ENCODE results near the gene TTC7B. TPM values are rescaled to one million over a fixed set of nuclear protein-coding genes. Genes with fewer than 3 reads are reported as not detected.
A peak's percentile ranks its signal among the peaks of the same experiment; 100 is the strongest.

The TTC7B gene
- total RNA-seq, 1 donor from 2014 or later: 32.4 TPM

GRCh38 chr14:90778571-90779255, 37.5 kb downstream of the TTC7B start:
- DNase-seq (ENCODE audit: low spot score) (no peak), ATAC-seq (no peak)

DNA sequence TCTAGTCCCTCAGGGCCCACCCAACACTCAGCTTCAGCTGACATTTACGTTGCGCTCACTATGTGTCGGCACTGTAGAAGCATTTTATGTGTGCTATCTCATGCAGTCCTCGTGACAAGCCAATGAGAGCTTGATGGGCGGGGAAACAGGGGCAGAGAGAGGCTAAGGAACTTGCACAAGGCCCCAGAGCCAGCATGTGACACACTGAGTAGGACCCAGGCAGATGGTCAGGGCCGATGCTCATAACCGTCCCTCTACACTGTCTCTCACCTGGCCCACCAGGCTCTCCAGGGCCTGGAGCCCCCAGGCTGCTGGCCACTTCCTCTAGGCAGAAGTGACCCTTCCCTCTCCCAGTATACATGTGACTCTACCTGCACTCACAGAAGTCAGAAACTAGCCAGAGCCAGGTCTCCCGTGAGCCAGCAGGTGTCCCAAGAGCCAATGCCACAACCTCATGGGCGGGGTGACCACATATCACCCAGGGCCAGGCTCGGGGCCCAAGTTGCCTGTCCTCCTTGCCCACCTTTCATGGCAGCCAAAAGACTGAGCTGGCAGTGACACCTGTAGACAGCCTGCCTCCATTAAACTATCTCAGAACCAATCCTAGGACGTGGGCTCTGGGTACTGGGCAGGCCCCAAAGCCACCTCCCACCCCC, 38.3 kb downstream of the TTC7B start:
- DNase-seq (ENCODE audit: low spot score) (no peak), ATAC-seq (peak; percentile 35)

DNA sequence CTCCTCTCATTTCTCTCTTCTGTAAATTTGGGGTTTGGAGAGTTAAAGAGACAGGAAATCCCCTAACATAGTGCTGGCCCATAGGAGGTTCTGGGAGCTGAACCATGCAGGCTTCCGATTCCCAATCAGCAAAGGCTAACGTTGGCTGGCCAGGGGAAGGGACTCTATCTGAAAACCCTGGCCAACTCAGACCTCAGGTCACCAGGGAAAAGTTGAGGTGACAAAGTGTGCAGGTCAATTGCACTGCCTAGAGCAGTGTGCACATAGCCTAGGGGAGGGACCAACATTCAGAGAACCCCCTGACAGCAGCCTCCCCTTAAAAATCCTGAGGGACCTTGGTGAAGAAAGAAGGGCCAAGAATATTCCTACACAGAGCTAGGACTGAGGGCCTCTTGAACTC, 38.9 kb downstream of the TTC7B start:
- DNase-seq (ENCODE audit: low spot score): no peak
- ATAC-seq: no peak

GRCh38 chr14:90775441-90775840, 40.8 kb downstream of the TTC7B start:
- DNase-seq (ENCODE audit: low spot score) (no peak), ATAC-seq (no peak)

DNA sequence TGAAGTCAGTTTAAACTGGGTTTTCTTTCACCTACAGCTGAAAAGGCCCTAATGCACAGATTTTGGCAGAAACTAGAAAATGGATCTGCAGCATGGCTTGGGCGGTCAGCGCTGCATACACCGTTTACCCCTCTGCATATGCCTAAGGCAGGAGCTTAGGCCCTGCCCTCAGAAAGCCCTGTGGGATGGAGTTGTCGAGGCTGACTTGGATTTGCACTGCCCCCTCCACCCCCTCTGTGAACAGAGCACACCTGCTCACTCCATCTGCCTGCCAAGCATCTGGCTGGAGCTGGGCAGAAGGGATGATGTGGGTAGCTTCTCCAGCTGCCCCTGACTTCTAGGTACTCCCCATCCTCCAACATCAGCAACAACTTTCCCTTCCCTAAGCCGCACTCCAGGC, 41.9 kb downstream of the TTC7B start:
- ATAC-seq: no peak

DNA sequence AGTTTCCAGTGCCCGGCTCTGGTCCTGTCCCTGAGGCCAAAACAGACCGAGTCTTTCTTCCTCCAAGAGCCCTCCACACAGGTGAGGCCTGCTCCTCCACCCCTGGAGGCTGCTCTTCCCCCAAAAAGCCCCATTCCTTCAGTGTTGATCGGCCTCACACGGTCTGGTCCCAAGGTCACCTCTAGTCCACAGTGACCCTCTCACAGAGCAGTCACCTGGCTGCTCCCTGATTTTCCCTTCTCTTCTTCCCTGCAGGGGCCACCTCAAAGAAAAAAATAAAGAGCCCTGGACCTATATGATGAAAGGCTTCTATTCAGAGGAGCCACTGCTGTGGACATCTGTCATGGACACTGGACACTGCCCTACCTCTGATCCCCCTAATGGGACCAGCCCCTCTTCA, 42.5 kb downstream of the TTC7B start:
- DNase-seq (ENCODE audit: low spot score) (peak; percentile 12), ATAC-seq (no peak)

More for the DNA sequence above, 41.9 kb downstream of the TTC7B start:
- DNase-seq (ENCODE audit: low spot score): no peak

- DNase-seq (ENCODE audit: low spot score) (no peak), ATAC-seq (no peak)
Measured at GRCh38 chr14:90773196-90773486, 43.1 kb downstream of the TTC7B start.

DNA sequence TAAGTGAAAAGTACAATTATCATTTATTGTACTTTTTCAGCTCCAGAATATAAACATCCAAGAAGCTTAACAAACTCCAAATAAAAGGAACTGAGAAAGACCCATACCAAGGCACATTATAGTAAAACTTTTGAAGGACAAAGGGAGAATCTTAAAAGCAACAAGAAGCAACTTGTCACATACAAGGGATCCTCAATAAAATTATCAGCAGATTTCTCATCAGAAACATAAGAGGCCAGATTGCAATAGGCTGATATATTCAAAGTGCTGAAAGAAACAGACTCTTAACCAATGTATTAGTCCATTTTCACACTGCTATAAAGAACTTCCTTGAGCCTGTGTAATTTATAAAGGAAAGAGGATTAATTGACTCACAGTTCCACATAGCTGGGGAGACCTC, 48.3 kb downstream of the TTC7B start:
- ATAC-seq (no peak), DNase-seq (ENCODE audit: low spot score) (no peak)

DNA sequence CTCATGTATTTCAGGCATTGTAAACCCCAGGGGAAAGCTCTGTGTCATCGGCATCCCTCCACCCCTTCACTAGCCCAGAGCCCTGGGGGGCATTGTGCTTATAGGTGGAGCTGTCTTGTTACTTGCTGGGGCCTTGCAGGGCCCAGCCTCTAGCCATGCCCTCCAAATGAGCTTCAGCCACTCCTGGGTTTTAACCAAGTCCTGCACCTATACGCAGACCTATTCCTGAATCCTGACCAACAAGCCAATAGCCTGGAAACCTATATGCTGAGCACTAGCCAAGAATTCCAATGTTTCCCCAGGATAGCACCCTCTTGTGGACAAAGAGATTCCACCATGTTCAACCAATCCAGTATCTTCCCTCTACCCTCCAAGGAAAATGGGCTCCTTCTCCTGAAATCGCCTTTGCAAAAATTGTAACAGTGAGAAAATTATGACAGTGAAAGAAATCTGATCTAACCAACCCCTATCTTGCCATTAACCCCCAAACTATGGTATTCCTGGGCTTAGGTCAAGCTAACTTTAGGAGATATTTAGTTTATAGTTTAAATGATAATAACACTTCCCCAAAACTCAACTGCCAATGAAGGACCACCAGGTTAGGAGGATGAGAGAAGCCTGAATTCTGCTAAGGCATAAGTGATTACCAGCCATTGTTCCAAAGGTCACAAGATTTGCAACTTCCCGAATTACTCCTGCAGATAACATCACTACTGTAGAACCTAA, 55.5 kb downstream of the TTC7B start:
- peak; percentile 24 for ATAC-seq
- DNase-seq (ENCODE audit: low spot score): no peak

- no peak for DNase-seq (ENCODE audit: low spot score)
- no peak for ATAC-seq
Measured at GRCh38 chr14:90760078-90760444, 56.2 kb downstream of the TTC7B start.

- DNase-seq (ENCODE audit: low spot score) (no peak), ATAC-seq (no peak)
Measured at GRCh38 chr14:90759370-90760077, 56.7 kb downstream of the TTC7B start.

GRCh38 chr14:90758959-90759358, 57.3 kb downstream of the TTC7B start:
- peak; percentile 39 for ATAC-seq

DNA sequence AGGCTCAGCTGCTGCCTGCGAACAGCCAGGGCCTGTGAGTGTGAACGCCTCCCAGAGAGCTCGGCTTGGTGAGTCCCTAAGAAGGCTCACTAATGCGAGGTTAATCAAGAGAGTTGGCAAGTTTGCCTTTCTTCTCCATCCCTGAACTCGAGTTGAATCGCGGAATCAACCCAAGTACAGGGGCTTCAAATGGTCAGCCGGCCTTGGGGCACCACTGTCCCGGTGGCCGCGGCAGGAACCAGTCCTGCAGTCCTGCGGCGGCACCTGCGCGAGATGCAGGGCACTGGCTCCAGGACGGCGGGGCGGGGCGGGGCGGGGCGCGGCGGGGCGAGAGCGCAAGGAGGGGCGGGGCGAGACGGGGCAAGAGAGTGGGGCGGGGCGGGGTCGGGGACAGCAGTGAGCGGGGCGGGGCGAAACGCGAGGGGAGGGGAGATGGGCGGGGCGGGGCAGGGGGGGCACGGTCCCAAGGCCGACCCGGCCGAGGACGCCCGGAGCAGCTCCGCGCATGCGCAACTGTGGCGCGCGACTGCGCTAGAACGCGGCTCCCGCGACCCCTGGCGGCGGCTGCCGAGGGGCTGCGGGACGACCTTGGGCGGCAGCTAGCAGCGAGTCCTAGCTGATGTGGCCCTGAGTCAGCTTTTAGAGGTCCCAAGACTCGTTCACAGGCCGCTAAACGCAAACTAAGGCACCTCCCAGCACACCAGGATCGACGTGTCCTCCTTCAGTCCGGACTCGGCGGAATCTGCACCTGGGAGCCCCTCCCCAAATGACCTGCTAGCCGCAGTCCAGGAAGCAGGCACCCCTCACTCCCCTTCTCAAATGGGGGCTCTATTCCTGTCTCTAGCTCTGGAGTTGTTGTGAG, 58.0 kb downstream of the TTC7B start:
- peak; percentile 92 for ATAC-seq
- peak; percentile 92 for DNase-seq (ENCODE audit: low spot score)

More at GRCh38 chr14:90758959-90759358, 57.3 kb downstream of the TTC7B start:
- no peak for DNase-seq (ENCODE audit: low spot score)

DNA sequence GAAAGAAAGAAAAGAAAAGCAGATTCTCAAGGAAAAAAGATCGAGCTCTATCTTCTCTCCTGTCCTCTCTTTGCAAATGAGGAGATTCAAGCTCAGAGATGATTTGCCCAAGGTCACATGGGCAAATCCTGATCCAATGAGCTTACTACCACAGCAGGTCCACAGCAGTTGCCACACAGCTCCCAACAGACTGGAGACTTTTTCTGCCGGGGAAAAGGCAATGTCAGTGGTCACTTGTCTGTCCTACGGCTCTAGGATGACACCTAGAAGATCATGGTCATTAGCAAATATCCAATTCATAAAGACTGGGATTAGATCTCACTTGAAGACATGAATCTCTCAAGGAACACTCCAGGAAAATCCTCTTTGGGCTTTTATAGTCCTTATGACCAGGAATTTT, 58.8 kb downstream of the TTC7B start:
- ATAC-seq (no peak), DNase-seq (ENCODE audit: low spot score) (no peak)

- DNase-seq (ENCODE audit: low spot score): no peak
- ATAC-seq: no peak
Measured at GRCh38 chr14:90756755-90757345, 59.4 kb downstream of the TTC7B start.

DNA sequence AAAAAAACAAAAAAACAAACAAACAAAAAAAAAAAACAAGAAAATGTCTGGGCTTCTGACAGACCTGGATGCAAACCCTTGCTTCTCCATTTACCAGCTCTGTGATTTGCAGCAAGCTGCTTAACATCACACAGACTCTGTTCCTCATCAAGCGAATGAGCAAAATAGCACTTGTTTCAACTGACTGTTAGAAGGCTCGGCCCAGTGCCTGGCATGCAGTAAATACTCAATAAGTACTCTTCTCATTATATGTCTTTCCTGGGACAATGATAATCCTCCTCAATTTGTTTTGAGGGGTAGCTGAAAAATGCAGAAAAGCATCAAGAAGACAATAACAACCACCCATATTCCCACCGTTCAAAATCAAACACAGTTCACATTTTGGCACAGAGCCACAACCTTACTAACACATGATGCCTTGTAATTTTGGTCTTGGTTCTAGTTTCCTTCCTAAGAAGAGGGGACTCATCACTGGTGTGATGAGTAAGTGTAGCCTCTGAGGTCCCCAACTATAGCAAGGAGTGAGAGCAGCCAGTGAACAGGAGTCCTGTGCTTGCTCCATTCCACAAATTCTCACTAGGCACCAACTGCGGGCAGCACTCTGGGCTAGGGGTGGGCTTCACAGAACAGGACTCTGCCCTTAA, 60.4 kb downstream of the TTC7B start:
- ATAC-seq (no peak), DNase-seq (ENCODE audit: low spot score) (no peak)

DNA sequence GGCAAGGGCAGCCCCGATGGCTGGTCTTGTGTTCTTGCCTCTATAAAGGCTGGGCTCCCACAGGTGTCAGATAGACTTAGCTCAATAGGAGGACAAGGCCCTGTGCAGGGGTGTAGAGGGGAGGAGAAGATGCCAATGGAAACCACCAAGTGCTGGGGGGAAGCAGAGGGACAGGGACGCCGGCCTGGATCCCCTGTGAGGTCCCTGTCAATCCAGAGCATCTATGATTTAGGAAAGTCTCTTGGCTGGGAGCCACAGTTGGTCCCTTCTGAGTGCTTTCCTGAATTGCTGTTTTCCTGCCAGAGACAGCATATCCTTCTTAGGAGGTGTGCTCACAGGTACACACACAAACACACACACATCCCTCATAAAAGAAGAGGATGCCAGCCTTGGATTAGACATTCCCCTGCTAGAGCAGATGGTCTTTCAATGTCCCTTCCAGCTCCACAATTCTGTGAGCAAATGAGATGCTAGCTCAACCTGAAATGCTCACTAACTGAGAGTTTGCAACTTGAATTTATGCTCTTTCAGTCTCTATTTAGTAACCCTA, 62.7 kb downstream of the TTC7B start:
- no peak for ATAC-seq

GRCh38 chr14:90750701-90751100, 65.5 kb downstream of the TTC7B start:
- DNase-seq (ENCODE audit: low spot score): no peak
- ATAC-seq: no peak

More for the DNA sequence above, 62.7 kb downstream of the TTC7B start:
- no peak for DNase-seq (ENCODE audit: low spot score)

DNA sequence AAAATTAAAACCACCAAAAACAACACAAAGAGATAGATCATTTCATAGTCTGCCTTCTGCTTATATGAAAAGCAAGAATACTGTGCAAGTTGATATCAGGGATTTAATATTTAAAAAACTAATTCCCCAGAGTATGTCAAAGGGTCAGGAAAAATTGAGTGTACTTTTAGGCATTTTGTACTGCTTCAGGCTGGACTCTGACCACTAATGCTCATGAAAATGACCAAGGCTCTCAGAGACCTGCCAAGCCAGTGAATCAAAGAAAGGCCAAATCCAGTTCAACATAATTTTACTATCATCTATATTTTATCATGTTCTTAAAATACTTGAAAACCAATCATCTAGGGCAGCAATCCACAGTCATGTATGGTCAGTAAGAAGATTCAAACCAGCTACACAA, 66.0 kb downstream of the TTC7B start:
- no peak for DNase-seq (ENCODE audit: low spot score)
- ATAC-seq: peak; percentile 74

Measured in left lobe of liver (tissue), 2 donors.